Fibroblast of lung (primary cell): Measurements from ENCODE around the gene GSE1. TPM values are rescaled to one million over a fixed set of nuclear protein-coding genes. Genes with fewer than 3 reads are reported as not detected.

Experiments used
- DNase-seq, 2 donors: peaks; one replicate each; pipeline versions ENCODE4 v3.0.0 to v3.0.0-alpha.2; 2010; ENCODE audit warnings: low read depth in 2 of 2
- H2AFZ ChIP-seq: 2 replicates; pipeline ENCODE4 v1.5.1; 2012; ENCODE audit warnings: low read length, control low read depth, inconsistent platforms
- H3K27ac ChIP-seq: 2 replicates; pipeline ENCODE4 v1.5.1; 2011; ENCODE audit warnings: low read length, control low read depth; ENCODE audit not compliant: insufficient read depth
- H3K27me3 ChIP-seq: 2 replicates; pipeline ENCODE4 v1.5.1; 2011; ENCODE audit warnings: mild to moderate bottlenecking, low read length; ENCODE audit not compliant: control insufficient read depth, insufficient read depth
- H3K36me3 ChIP-seq: 2 replicates; pipeline ENCODE4 v1.5.1; 2011; ENCODE audit warnings: low read length; ENCODE audit not compliant: control insufficient read depth, insufficient read depth
- H3K4me1 ChIP-seq: 2 replicates; pipeline ENCODE4 v1.5.1; 2011; ENCODE audit warnings: low read length; ENCODE audit not compliant: control insufficient read depth, insufficient read depth; ENCODE audit errors: extremely low read depth
- H3K4me2 ChIP-seq: 2 replicates; pipeline ENCODE4 v1.5.1; 2011; ENCODE audit warnings: low read length, control low read depth; ENCODE audit not compliant: insufficient read depth; ENCODE audit errors: extremely low read depth
- H3K4me3 ChIP-seq, 4 experiments: fragments of 200-600 bp in 1 of 4; sonication (generic) in 1 of 4; replicated peaks in 1 of 4; 2 replicates each; pipeline ENCODE4 v1.5.1; 2011 to 2016; ENCODE audit warnings: low read length in 4 of 4, low read depth in 3 of 4, mild to moderate bottlenecking in 3 of 4, control low read depth in 2 of 4, inconsistent platforms in 1 of 4, mixed read lengths in 1 of 4; ENCODE audit not compliant: insufficient read depth in 1 of 4; ENCODE audit errors: control extremely low read depth in 1 of 4
- H3K79me2 ChIP-seq: 2 replicates; pipeline ENCODE4 v1.5.1; 2012; ENCODE audit warnings: mild to moderate bottlenecking, low read length, inconsistent platforms; ENCODE audit not compliant: control insufficient read depth, insufficient read depth
- H3K9ac ChIP-seq: 2 replicates; pipeline ENCODE4 v1.5.1; 2011; ENCODE audit warnings: mild to moderate bottlenecking, low read length, control low read depth; ENCODE audit not compliant: insufficient read depth
- H3K9me3 ChIP-seq: 2 replicates; pipeline ENCODE4 v1.5.1; 2012; ENCODE audit warnings: low read depth, low read length; ENCODE audit not compliant: control insufficient read depth, insufficient read depth
- H4K20me1 ChIP-seq: 2 replicates; pipeline ENCODE4 v1.5.1; 2011; ENCODE audit warnings: low read length; ENCODE audit not compliant: control insufficient read depth, insufficient read depth; ENCODE audit errors: extremely low read depth
- EZH2 ChIP-seq: IDR thresholded peaks from 2 replicates; pipeline ENCODE4 v1.5.1; 2012; ENCODE audit warnings: low read length, control low read depth, mild to moderate bottlenecking; ENCODE audit errors: missing control alignments
- polyA plus RNA-seq, 2 donors: library from polyadenylated mRNA; depleted of rRNA in 1 of 2; stranded (reverse) in 1 of 2; unstranded in 1 of 2; fragments of >200 nt; gene quantifications; 2 replicates each; pipeline ENCODE4 v1.2.1, GENCODE V29; 2011 to 2012; ENCODE audit warnings: missing spikeins in 1 of 2
- total RNA-seq: library from RNA; depleted of rRNA; stranded (reverse); fragments of >200 nt; gene quantifications from 2 replicates; pipeline ENCODE4 v1.2.1, GENCODE V29; 2014
- TF ChIP-seq, protein P1 (sequence below), 2 donors: IDR thresholded peaks in 1 of 2; conservative IDR thresholded peaks in 1 of 2; 1 replicate in 1 of 2; 2 replicates in 1 of 2; pipeline ENCODE4 v1.5.1; 2011 to 2012; ENCODE audit warnings: low read length in 2 of 2, control low read depth in 1 of 2, inconsistent platforms in 1 of 2, low read depth in 1 of 2, mild to moderate bottlenecking in 1 of 2

Gene GSE1
- total and polyA plus RNA-seq, 2 donors (not counting 1 experiment from before 2014, with no cell fraction given), result 11.0 to 35.7 TPM

DNA sequence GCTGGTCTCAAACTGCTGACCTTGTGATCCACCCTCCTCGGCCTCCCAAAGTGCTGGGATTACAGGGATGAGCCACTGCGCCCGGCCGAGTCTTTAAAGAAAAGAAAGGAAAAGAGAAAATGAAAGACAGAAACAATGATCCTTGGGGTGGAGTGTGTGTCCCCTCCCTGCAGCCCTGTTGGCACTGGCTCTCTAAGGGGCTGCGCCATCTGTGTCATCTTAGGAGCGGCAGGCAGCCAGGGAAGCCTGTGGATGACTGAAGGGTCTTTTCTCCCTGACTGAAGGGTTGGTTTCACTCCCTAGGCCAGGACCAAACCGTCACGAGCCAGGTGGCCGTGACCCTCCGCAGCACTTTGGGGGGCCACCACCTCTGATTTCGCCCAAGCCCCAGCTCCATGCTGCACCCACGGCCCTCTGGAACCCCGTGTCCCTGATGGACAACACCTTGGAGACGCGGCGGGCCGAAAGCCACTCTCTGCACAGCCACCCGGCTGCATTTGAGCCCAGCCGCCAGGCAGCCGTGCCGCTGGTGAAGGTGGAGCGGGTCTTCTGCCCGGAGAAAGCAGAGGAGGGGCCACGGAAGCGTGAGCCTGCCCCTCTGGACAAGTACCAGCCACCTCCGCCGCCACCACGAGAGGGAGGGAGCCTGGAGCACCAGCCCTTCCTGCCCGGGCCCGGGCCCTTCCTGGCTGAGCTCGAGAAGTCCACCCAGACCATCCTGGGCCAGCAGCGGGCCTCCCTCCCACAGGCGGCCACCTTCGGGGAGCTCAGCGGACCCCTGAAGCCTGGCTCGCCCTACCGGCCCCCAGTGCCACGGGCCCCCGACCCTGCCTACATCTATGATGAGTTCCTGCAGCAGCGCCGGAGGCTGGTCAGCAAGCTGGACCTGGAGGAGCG, 48.0 kb downstream of the GSE1 start:
- no peaks in the 10 kb centered on the region for H3K27me3 ChIP-seq
- H3K4me3 ChIP-seq, result no peak overlapping the region
- H3K9me3 ChIP-seq, result no peaks in the 10 kb centered on the region
- H3K4me2 ChIP-seq, result no peak overlapping the region
- no peak for DNase-seq
- TF ChIP-seq, protein P1, sequence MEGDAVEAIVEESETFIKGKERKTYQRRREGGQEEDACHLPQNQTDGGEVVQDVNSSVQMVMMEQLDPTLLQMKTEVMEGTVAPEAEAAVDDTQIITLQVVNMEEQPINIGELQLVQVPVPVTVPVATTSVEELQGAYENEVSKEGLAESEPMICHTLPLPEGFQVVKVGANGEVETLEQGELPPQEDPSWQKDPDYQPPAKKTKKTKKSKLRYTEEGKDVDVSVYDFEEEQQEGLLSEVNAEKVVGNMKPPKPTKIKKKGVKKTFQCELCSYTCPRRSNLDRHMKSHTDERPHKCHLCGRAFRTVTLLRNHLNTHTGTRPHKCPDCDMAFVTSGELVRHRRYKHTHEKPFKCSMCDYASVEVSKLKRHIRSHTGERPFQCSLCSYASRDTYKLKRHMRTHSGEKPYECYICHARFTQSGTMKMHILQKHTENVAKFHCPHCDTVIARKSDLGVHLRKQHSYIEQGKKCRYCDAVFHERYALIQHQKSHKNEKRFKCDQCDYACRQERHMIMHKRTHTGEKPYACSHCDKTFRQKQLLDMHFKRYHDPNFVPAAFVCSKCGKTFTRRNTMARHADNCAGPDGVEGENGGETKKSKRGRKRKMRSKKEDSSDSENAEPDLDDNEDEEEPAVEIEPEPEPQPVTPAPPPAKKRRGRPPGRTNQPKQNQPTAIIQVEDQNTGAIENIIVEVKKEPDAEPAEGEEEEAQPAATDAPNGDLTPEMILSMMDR (conservative IDR thresholded peaks at IDR 0.05 in 1 of 2, IDR thresholded peaks at IDR 0.05 in 1 of 2; ENCODE audit: low read depth in 1 of 2, low read length in 2 of 2), result no peak
- no peak for TF ChIP-seq EZH2
- no peak overlapping the region for H3K9ac ChIP-seq
- H2AFZ ChIP-seq, result no peak overlapping the region
- no peaks in the 10 kb centered on the region for H3K4me1 ChIP-seq
- peaks cover 31% of the 10 kb centered on the region for H3K36me3 ChIP-seq
- no peaks in the 10 kb centered on the region for H4K20me1 ChIP-seq
- no peaks in the 10 kb centered on the region for H3K79me2 ChIP-seq
- no peak overlapping the region for H3K27ac ChIP-seq

DNA sequence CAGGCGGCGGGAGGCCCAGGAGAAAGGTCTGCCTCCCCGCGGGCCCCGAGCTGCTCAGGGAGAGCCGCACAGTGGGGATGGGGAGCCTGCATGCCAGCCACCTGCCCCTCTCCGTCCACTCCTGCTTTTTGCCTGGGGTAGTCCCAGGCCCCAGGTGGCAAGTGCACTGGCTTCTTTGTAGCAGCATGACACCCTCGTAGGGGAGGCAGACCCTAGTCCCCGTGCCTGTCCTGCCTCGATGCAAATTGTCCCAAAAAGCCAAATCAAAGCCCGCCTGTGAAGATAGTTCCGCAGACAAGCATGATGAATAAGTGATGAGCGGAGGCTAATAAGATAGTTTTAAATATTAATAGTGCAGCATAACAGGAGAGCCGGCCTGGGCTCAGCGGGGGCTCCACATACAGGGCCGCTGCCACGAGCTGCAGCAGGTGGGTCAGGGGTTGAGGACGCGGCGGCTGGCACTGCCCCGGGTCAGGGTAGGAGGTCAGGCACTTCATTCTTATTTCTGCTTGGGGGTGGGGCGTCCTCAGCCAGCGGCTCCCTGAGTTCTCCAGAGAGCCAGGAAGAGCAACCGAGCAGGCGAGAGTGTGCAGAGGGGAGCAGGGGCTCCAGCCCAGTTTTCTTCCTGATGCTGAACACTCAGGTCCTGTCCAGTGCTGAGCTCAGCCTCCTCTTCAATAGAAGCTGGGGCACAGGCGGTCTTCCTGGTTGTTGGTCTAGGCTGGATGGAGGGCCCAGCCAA, 48.8 kb downstream of the GSE1 start:
- Histone ChIP-seq H3K9ac (no peak overlapping the region), H3K27ac (no peak overlapping the region), H4K20me1 (no peaks in the 10 kb centered on the region), H3K9me3 (no peaks in the 10 kb centered on the region), H3K27me3 (no peaks in the 10 kb centered on the region), H3K4me1 (no peaks in the 10 kb centered on the region), H3K79me2 (no peaks in the 10 kb centered on the region), H3K36me3 (peaks cover 25% of the 10 kb centered on the region), H3K4me2 (no peak overlapping the region), H3K4me3 (no peak overlapping the region), H2AFZ (no peak overlapping the region)
- DNase-seq, result no peak
- TF ChIP-seq, protein P1 (conservative IDR thresholded peaks at IDR 0.05 in 1 of 2, IDR thresholded peaks at IDR 0.05 in 1 of 2; ENCODE audit: low read depth in 1 of 2, low read length in 2 of 2), result no peak
- no peak for TF ChIP-seq EZH2

DNA sequence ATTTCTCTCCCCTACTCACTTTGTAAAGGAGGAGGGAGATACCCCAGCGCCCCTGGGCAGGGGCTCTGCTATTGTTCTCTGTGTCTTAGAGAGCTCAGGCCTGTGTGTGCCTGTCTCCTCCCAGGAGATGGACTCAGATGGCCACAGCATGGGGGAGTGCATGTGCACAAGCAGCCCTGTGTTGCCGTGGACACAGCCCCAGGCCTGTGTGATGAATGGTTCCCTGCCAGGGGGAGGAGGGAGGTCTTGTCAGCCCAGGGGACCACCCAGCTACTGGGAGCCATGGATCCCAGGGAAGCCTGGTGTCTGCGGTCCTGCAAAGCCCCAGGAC, 49.3 kb downstream of the GSE1 start:
- peaks cover 26% of the 10 kb centered on the region for H3K36me3 ChIP-seq
- H3K4me2 ChIP-seq, result no peak overlapping the region
- H3K27me3 ChIP-seq, result no peaks in the 10 kb centered on the region
- H3K79me2 ChIP-seq, result no peaks in the 10 kb centered on the region
- no peaks in the 10 kb centered on the region for H4K20me1 ChIP-seq
- TF ChIP-seq EZH2, result no peak
- TF ChIP-seq, protein P1 (conservative IDR thresholded peaks at IDR 0.05 in 1 of 2, IDR thresholded peaks at IDR 0.05 in 1 of 2; ENCODE audit: low read depth in 1 of 2, low read length in 2 of 2), result no peak
- no peak overlapping the region for H3K27ac ChIP-seq
- no peak overlapping the region for H3K4me3 ChIP-seq
- no peaks in the 10 kb centered on the region for H3K4me1 ChIP-seq
- no peak overlapping the region for H2AFZ ChIP-seq
- H3K9me3 ChIP-seq, result no peaks in the 10 kb centered on the region
- no peak for DNase-seq
- no peak overlapping the region for H3K9ac ChIP-seq
